Measurements from ENCODE around the gene TOMM5.

Gene TOMM5

GRCh38 chr9:37561682-37562081, 30.7 kb downstream of the TOMM5 start:
- FAIRE-seq, result no peak

GRCh38 chr9:37559855-37560592, 32.4 kb downstream of the TOMM5 start:
- FAIRE-seq, result no peak

DNA sequence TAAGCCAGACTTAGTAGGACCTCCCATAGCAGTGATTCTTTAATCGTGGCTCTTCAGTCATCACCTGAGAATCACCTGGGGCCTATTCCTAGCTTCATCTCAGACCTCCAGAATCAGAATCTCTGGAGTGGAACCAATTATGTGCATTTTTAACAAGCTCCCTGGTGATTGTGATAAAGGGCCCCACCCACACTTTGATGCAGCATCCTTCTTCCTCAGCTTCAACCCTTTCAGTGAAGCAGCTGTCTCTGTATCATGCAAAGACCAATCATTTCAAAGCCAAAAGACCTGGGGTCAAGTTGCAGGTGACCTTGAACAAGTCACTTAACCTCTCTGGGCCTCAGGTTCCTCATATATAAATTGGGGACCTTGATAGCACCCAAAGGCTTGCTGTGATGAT, 33.3 kb downstream of the TOMM5 start:
- no peak for FAIRE-seq

GRCh38 chr9:37555786-37556185, 36.6 kb downstream of the TOMM5 start:
- FAIRE-seq, result no peak

GRCh38 chr9:37554318-37554717, 38.1 kb downstream of the TOMM5 start:
- FAIRE-seq, result no peak

DNA sequence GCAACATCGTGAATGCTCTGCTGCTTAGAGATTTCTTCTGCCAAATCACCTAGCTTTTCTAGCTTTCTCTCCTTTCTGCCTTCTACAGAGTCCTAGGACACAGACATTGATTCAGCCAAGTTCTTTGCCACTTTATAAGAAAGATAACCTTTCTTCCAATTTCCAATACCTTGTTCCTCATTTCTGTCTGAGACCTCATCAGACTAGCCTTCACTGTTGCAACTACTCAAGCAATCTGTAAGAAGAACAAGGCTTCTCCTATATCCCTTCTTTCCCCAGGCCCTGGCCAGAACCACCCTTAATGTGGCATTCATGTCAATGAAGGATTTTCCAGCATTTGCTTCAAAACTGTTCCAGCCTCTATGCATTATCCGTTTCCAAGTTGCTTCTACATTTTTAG, 40.5 kb downstream of the TOMM5 start:
- no peak for FAIRE-seq

- no peak for FAIRE-seq
These were observed 40.9 kb downstream of the TOMM5 start for GRCh38 chr9:37551468-37551867.

GRCh38 chr9:37550781-37551180, 41.6 kb downstream of the TOMM5 start:
- FAIRE-seq, result no peak

DNA sequence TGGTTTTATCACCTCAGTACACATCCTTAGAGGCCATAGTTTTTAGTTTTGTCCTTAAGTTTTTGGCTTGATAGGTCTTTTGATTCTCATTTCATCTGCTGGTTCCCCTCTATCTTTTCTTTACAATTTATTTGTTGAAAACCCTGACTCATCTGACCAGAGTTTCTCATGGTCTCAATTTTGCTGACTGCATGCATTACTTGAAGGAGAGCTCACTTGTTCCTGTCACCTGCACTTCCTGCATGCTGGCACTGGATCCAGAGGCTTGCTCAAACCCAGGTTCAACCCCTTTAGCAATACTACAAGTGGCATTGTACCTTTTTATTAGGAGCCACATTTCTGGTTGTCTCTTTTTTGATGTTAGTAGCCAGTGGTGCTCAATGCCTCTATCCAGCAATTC, 42.9 kb downstream of the TOMM5 start:
- no peak for FAIRE-seq

DNA sequence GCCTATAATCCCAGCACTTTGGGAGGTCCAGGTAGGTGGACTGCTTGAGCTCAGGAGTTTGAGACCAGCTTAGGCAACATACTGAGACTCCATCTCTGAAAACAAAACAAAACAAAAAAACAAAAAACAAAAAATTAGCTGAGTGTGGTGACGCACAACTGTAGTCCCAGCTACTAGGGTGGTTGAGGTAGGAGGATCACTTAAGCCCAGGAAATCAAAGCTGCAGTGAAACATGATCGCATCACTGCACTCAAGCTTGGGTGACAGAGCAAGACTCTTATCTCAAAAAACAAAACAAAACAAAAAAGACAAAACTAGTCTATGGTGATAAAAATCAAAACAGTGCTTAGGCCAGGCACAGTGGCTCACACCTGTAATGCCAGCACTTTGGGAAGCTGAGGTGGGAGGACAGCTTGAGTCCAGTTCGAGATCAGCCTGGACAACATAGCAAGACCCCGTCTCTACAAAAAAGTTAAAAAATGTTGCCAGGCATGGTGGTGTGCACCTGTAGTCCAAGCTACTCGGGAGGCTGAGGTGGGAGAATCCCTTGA, 45.0 kb downstream of the TOMM5 start:
- no peak for FAIRE-seq

- FAIRE-seq, result no peak
These were observed 48.9 kb downstream of the TOMM5 start for GRCh38 chr9:37543468-37543867.

DNA sequence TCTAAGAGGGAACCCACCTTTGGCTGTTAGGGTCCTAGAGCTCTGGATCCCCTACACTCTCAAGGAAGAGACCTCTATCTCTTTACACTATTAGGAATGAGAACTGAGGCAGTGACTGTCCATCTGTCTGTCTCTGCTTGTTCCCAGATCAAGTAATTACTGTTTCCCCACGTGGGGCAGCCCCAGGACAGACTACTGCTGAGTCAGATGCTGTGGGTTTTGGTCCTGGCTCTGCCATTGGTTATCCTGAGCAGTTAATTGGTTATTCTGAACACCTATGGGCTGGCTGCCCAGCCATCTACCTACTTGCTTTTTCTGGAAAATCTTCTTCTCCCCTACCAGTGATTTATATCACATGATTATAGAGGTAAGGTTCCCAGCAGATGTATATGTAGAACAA, 49.5 kb downstream of the TOMM5 start:
- no peak for FAIRE-seq

GRCh38 chr9:37542488-37542887, 49.9 kb downstream of the TOMM5 start:
- no peak for FAIRE-seq

GRCh38 chr9:37541465-37541864, 50.9 kb downstream of the TOMM5 start:
- no peak for FAIRE-seq

DNA sequence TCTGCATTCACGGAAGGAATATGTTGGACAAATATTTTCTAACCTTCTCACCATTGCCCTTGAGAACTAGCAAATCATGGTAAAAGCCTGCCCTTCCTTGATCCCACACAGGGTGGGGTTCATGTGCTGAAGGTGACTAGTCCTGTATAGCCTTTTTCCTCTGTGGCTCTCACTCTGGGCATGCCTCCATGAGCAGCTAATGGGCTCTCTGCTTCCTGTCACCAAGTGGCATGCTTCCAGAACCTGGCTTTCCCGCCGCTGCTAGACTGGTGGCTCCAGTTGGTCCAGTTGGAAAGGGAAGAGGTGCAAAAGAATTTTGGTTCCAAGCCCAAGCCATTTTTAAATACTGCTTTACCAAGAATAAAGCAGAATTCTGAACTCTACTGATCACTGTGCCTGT, 51.8 kb downstream of the TOMM5 start:
- FAIRE-seq, result no peak

- FAIRE-seq, result no peak
These were observed 52.8 kb downstream of the TOMM5 start for GRCh38 chr9:37539634-37540033.
